ENCODE data around the gene GPR107.

DNA sequence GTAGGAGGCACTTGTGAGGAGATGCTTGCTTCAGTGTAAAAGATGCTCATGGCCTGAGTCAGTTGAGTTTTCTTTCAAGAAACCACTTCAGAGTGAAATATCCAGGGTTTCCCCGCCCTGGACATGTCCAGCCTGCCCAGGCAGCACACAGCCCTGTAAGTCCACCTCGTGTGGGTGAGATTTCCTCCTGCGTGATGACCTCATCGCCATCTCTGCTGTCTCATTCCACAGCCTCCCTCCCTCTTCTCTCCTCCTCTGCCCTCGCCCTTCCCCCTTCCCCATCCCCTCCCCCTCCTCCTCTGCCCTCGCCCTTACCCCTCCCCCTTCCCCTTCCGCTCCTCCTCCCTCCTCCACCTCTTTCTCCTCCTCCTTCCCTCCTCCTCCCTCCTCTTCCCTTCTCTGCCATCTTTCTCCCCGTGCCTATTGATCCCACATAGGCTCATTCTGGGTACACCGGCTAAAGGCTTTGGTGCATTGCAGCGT, 84.5 kb downstream of the GPR107 start:
- TF ChIP-seq POLR2AphosphoS5 (IDR thresholded peaks at IDR 0.05; ENCODE audit: borderline replicate concordance, low read depth, low read length) (no peak), EZH2 (IDR thresholded peaks at IDR 0.05) (no peak), FOXP2 (optimal IDR thresholded peaks at IDR 0.05; ENCODE audit: control extremely low read depth, extremely low read length, insufficient read depth) (no peak)
